ENCODE measurements around the gene CCDC183.
A peak's percentile ranks its signal among the peaks of the same experiment; 100 is the strongest.

CCDC183 gene

GRCh38 chr9:136847088-136847825 is 51.1 kb downstream of the CCDC183 start:
- Mint-ChIP-seq H3K27ac (peak overlapping the region; percentile 81), H3K9me3 (no peaks in the 10 kb centered on the region), H3K36me3 (ENCODE audit: low read depth) (no peaks in the 10 kb centered on the region), H3K4me1 (peaks cover 24% of the 10 kb centered on the region), H3K4me3 (peak overlapping the region; percentile 87), H3K27me3 (peaks cover 14% of the 10 kb centered on the region)
- DNase-seq (no peak), ATAC-seq (no peak)

DNA sequence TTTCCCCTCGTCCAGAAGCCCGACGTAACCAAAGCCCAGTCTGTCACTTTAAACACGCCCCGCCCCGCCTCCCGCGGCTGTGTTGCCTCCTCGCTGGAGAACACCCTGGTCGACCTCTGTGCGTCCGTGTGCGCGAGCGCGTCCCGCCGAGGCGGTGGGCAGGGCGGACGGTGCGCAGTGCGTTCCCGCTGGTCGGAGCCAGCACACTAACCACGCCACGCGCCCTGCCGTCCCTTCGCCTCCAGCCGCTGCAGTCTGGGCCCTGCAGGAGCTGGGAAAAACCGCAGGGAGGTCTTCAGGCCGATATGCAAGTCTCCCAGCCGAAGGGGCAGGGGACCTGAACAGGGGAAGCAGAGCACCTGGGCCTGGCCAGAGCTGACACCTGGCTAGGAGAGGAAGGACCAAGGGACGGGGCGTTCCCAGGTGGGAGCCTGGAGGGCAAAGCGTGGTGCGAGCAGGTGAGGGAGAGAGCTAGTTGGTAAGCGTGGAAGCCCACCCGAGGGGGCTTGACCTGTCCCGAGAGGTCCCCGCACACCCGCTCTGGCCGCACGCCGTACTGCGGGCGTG is 51.8 kb downstream of the CCDC183 start:
- Mint-ChIP-seq H3K4me1 (peaks cover 21% of the 10 kb centered on the region), H3K27me3 (peaks cover 14% of the 10 kb centered on the region), H3K9me3 (no peaks in the 10 kb centered on the region), H3K36me3 (ENCODE audit: low read depth) (no peaks in the 10 kb centered on the region), H3K27ac (peak overlapping the region; percentile 81), H3K4me3 (peak overlapping the region; percentile 87)
- ATAC-seq (peak; percentile 41), DNase-seq (peak; percentile 89)

DNA sequence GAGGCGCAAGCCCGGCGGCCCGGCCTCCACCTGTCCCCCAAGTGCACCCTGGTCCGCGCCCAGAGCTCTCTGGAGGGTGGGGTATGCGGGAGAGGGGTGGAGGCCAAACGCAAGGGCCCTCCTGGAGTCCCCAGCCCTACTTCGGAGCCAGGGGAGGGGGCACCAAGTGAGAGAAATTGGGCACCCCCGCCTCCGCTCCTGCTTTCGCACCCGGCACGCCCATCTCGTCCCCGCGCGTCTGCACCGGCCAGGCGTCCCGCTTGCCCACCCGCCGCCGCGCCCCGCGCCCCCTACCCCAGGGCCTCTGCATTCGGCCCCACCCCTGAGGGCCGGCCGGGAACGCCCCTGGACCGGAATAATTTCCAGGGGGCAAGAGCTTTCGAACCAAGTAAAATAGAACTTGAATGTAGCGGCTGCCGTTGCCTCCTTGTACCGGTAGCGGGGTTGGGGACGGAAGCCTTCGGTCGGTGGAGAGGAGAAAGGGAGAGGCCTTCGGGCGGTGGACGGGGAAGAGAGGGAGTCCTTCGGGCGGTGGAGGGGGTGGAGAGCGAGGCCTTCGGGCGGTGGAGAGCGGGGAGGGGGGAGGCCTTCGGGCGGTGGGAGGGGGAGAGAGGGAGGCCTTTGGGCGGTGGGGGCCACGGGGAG is 52.4 kb downstream of the CCDC183 start:
- Mint-ChIP-seq H3K27me3 (peaks cover 14% of the 10 kb centered on the region), H3K36me3 (ENCODE audit: low read depth) (no peaks in the 10 kb centered on the region), H3K9me3 (no peaks in the 10 kb centered on the region), H3K4me1 (peaks cover 19% of the 10 kb centered on the region), H3K4me3 (peak overlapping the region; percentile 87), H3K27ac (peak overlapping the region; percentile 88)
- DNase-seq (no peak), ATAC-seq (peak; percentile 0)

DNA sequence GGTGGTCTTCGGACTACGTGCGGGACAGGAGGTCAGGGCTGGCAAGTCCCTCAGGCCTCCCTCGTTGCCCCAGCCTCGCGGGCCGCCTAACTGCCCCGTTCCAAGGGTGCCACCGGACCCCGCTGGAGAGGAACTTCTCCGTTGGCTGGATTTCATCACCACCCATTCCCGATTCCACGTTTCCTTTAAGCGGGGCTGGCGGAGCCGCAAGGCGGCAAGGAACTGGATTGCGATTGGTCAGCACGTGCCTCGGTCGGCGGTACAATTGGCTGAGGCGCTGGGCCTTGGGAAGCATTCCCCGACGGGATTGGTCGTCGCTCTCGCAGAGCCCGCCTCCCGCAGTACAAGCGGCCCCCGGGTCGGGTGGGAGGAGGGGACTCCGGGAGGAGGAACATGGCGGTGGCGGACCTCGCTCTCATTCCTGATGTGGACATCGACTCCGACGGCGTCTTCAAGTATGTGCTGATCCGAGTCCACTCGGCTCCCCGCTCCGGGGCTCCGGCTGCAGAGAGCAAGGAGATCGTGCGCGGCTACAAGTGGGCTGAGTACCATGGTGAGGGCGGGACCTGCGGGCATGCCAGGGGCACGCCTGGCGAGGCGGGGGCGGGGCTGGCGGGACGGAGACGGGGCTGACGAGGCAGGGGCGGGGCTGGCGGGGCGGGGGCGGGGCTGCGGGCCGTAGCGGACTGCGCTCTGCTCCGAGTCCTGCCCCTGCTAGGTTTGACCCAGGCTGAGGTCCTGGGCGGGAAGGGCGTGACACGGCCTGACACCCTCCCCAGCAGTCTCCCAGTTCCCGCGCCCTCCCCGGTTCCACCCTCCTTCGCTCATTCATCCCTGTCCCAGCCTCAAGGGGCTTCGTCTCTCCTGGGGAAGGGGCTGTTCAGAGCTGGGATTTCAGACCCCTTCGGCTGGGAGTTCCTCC is 53.2 kb downstream of the CCDC183 start, which contains the start of gene PHPT1:
PHPT1 (plus strand) TSS at position 372 of the 922 bp plus-strand sequence; CDS start at position 394, 22 bp downstream.
- ATAC-seq (peak; percentile 83), DNase-seq (peak; percentile 97)
- peak within 1 kb of the TSS; percentile 87 for H3K4me3 Mint-ChIP-seq
- no peaks in the 10 kb centered on the region for H3K36me3 Mint-ChIP-seq (ENCODE audit: low read depth)
- H3K4me1 Mint-ChIP-seq, result peaks cover 17% of the 10 kb centered on the region
- H3K27me3 Mint-ChIP-seq, result peaks cover 14% of the 10 kb centered on the region
- H3K27ac Mint-ChIP-seq, result peak within 1 kb of the TSS; percentile 88
- no peaks in the 10 kb centered on the region for H3K9me3 Mint-ChIP-seq

DNA sequence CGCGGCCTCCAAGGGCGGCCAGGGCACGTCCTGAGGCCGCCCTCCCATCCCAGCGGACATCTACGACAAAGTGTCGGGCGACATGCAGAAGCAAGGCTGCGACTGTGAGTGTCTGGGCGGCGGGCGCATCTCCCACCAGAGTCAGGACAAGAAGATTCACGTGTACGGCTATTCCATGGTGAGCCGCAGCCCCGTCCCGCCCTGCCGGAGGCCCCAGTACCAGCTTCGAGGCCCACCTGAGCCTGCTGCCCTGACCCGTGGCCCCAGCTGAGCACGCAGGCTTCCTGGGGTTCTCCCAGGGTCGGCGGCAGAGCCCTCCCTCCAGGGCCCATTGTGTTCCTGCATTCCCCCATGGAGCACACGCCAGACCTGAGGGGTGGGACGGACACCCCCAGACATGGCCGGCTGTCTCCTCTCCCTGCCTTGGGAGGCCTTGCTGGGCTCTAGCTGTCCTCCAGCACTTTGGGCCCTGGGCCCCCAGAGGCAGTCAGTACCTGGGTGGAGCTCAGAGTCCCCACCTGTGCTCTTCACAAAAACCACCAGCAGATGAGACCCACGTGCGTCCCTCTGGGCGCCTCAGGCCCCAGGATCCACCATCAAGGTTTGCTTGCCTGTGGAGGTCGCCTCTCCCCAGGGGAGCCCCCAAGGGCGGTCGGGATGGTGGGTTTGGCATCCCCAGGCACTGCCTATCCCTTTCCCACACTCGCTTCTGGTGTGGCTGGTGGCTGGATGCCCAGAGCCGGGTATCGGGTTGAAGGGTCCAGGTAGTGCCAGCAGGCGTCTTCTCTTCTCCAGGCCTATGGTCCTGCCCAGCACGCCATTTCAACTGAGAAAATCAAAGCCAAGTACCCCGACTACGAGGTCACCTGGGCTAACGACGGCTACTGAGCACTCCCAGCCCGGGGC is 54.1 kb downstream of the CCDC183 start:
- Mint-ChIP-seq H3K27me3 (peaks cover 13% of the 10 kb centered on the region), H3K4me1 (peaks cover 15% of the 10 kb centered on the region), H3K27ac (no peak overlapping the region), H3K36me3 (ENCODE audit: low read depth) (no peaks in the 10 kb centered on the region), H3K4me3 (peak overlapping the region; percentile 87), H3K9me3 (no peaks in the 10 kb centered on the region)
- ATAC-seq, result no peak
- DNase-seq, result no peak

- no peaks in the 10 kb centered on the region for H3K36me3 Mint-ChIP-seq (ENCODE audit: low read depth)
- no peak overlapping the region for H3K4me3 Mint-ChIP-seq
- H3K27ac Mint-ChIP-seq, result no peak overlapping the region
- ATAC-seq (no peak), DNase-seq (no peak)
- peaks cover 15% of the 10 kb centered on the region for H3K4me1 Mint-ChIP-seq
- peaks cover 11% of the 10 kb centered on the region for H3K27me3 Mint-ChIP-seq
- H3K9me3 Mint-ChIP-seq, result no peaks in the 10 kb centered on the region
Observed at GRCh38 chr9:136850866-136851775, 55.0 kb downstream of the CCDC183 start.

DNA sequence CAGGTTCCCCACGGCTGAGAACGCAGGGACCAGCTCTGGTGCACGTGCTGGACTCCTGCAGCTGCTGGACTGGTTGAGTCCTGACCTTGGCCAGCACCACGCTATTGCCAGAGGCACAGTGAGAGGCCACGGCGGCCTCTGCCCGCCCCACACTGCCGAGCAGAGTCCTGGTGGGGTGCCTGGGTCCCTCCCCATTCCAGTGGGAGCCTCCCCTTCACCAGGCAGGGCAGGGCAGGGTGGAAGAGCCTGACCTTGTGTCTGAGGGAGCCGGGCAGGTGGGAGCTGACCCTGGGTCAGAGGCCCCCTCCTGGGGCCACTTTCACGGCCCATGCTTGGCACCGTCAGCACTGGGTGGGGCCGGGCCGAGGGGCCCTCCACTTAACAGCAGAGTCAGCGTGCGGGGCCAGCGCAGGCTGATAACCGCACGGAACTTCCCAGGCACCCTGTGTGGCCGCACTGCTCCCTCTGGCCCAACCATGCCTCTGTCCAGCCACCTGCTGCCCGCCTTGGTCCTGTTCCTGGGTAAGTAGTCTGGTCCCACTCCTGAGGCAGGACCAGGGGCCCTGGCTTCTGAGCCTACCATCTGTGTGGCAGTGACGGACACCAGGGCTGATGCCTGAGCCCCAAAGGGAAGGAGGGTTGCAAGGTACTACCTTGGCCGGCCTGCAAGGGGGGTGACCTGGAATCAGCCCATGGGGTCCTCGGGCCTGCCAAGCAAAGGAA is 56.0 kb downstream of the CCDC183 start, which contains the start of gene MAMDC4:
MAMDC4 (plus strand) TSS at position 406 of the 723 bp plus-strand sequence; CDS start at position 477, 71 bp downstream.
- Mint-ChIP-seq H3K27me3 (peaks cover 7% of the 10 kb centered on the region), H3K4me3 (no peak within 1 kb of the TSS), H3K27ac (no peak within 1 kb of the TSS), H3K36me3 (ENCODE audit: low read depth) (no peaks in the 10 kb centered on the region), H3K4me1 (peaks cover 13% of the 10 kb centered on the region), H3K9me3 (no peaks in the 10 kb centered on the region)
- DNase-seq (no peak), ATAC-seq (no peak)

GRCh38 chr9:136852664-136853595 is 56.8 kb downstream of the CCDC183 start:
- Mint-ChIP-seq H3K36me3 (ENCODE audit: low read depth) (no peaks in the 10 kb centered on the region), H3K27me3 (peaks cover 2% of the 10 kb centered on the region), H3K9me3 (no peaks in the 10 kb centered on the region), H3K4me1 (peaks cover 9% of the 10 kb centered on the region), H3K4me3 (no peak overlapping the region), H3K27ac (no peak overlapping the region)
- no peak for DNase-seq
- no peak for ATAC-seq

DNA sequence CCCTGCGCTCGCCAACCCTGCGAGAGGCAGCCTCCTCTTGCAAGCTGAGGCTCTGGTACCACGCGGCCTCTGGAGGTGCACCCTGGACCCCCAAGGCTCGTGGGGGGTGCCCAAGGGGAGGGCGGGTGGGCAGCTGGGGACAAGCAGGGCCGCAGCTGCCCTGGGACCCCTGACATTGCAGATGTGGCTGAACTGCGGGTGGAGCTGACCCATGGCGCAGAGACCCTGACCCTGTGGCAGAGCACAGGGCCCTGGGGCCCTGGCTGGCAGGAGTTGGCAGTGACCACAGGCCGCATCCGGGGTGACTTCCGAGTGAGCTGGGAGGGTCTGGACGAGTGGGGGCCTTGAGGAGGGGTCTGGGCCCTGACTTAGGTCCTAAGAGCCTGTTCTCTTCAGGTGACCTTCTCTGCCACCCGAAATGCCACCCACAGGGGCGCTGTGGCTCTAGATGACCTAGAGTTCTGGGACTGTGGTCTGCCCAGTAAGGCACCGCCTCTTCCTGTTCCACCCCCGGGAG is 57.5 kb downstream of the CCDC183 start:
- Mint-ChIP-seq H3K4me1 (peaks cover 7% of the 10 kb centered on the region), H3K27me3 (no peaks in the 10 kb centered on the region), H3K9me3 (no peaks in the 10 kb centered on the region), H3K4me3 (no peak overlapping the region), H3K36me3 (ENCODE audit: low read depth) (no peaks in the 10 kb centered on the region), H3K27ac (no peak overlapping the region)
- no peak for ATAC-seq
- no peak for DNase-seq

- Mint-ChIP-seq H3K9me3 (no peaks in the 10 kb centered on the region), H3K4me3 (no peak overlapping the region), H3K4me1 (peaks cover 3% of the 10 kb centered on the region), H3K27me3 (no peaks in the 10 kb centered on the region), H3K27ac (no peak overlapping the region), H3K36me3 (ENCODE audit: low read depth) (no peaks in the 10 kb centered on the region)
- no peak for ATAC-seq
- no peak for DNase-seq
Observed at GRCh38 chr9:136854113-136854841, 58.1 kb downstream of the CCDC183 start.

All from activated naive CD8-positive, alpha-beta T cell treated with anti-CD3 and anti-CD28 coated beads, Interleukin-2, amount 50 U/mL, for 24 hours (primary cell).